OCI-LY3 (cell line): Measurements from ENCODE around the gene FKRP.

Experiments used
- EZH2phosphoT487 ChIP-seq: fragments of 200-600 bp; shearing (Covaris generic); IDR thresholded peaks from 2 replicates; pipeline ENCODE4 v1.6.1; 2018; ENCODE audit warnings: antibody characterized with exemption, mixed run types, low read depth
- TF ChIP-seq, protein P1 (sequence below): fragments of 200-600, 300-600 bp; sonication (generic); IDR thresholded peaks from 2 replicates; pipeline ENCODE4 v1.5.1; 2014; ENCODE audit warnings: antibody characterized with exemption, low read length, low read depth

- TF ChIP-seq, protein P1, sequence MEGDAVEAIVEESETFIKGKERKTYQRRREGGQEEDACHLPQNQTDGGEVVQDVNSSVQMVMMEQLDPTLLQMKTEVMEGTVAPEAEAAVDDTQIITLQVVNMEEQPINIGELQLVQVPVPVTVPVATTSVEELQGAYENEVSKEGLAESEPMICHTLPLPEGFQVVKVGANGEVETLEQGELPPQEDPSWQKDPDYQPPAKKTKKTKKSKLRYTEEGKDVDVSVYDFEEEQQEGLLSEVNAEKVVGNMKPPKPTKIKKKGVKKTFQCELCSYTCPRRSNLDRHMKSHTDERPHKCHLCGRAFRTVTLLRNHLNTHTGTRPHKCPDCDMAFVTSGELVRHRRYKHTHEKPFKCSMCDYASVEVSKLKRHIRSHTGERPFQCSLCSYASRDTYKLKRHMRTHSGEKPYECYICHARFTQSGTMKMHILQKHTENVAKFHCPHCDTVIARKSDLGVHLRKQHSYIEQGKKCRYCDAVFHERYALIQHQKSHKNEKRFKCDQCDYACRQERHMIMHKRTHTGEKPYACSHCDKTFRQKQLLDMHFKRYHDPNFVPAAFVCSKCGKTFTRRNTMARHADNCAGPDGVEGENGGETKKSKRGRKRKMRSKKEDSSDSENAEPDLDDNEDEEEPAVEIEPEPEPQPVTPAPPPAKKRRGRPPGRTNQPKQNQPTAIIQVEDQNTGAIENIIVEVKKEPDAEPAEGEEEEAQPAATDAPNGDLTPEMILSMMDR: no peak
- no peak for TF ChIP-seq EZH2phosphoT487
Measured at GRCh38 chr19:46723023-46723461, 22.8 kb upstream of the FKRP start.
